ENCODE data around the gene ENHO.

Gene ENHO

GRCh38 chr9:34555936-34556525, 33.2 kb upstream of the ENHO start:
- no peak for DNase-seq (ENCODE audit: low read depth in 2 of 2)

GRCh38 chr9:34555500-34555899, 32.7 kb upstream of the ENHO start:
- DNase-seq (ENCODE audit: low read depth in 2 of 2): no peak

GRCh38 chr9:34555002-34555348, 32.2 kb upstream of the ENHO start:
- DNase-seq (ENCODE audit: low read depth in 2 of 2): no peak

- no peak for DNase-seq (ENCODE audit: low read depth in 2 of 2)
Observed at GRCh38 chr9:34554211-34555001, 31.6 kb upstream of the ENHO start.

GRCh38 chr9:34553511-34554021, 30.8 kb upstream of the ENHO start:
- no peak for DNase-seq (ENCODE audit: low read depth in 2 of 2)

GRCh38 chr9:34552986-34553385, 30.2 kb upstream of the ENHO start:
- DNase-seq (ENCODE audit: low read depth in 2 of 2): no peak

- DNase-seq (ENCODE audit: low read depth in 2 of 2): no peak
Observed at GRCh38 chr9:34552606-34552981, 29.8 kb upstream of the ENHO start.

GRCh38 chr9:34551751-34552605, 29.2 kb upstream of the ENHO start:
- DNase-seq (ENCODE audit: low read depth in 2 of 2): no peak

- no peak for DNase-seq (ENCODE audit: low read depth in 2 of 2)
Observed at GRCh38 chr9:34550681-34551270, 28.0 kb upstream of the ENHO start.

GRCh38 chr9:34550016-34550680, 27.4 kb upstream of the ENHO start:
- DNase-seq (ENCODE audit: low read depth in 2 of 2): no peak

GRCh38 chr9:34549407-34549732, 26.6 kb upstream of the ENHO start:
- DNase-seq (ENCODE audit: low read depth in 2 of 2): no peak

- DNase-seq (ENCODE audit: low read depth in 2 of 2): peak in 1 of 2 experiments; percentile 17
Observed at GRCh38 chr9:34547960-34548611, 25.3 kb upstream of the ENHO start.

- DNase-seq (ENCODE audit: low read depth in 2 of 2): peak; percentile 23 to 51
Observed at GRCh38 chr9:34546834-34547827, 24.3 kb upstream of the ENHO start.

- DNase-seq (ENCODE audit: low read depth in 2 of 2): no peak
Observed at GRCh38 chr9:34546102-34546833, 23.5 kb upstream of the ENHO start.

- DNase-seq (ENCODE audit: low read depth in 2 of 2): no peak
Observed at GRCh38 chr9:34545497-34545896, 22.7 kb upstream of the ENHO start.

GRCh38 chr9:34544035-34544434, 21.2 kb upstream of the ENHO start:
- no peak for DNase-seq (ENCODE audit: low read depth in 2 of 2)

GRCh38 chr9:34541540-34541939, 18.8 kb upstream of the ENHO start:
- DNase-seq (ENCODE audit: low read depth in 2 of 2): no peak

GRCh38 chr9:34540827-34541226, 18.0 kb upstream of the ENHO start:
- DNase-seq (ENCODE audit: low read depth in 2 of 2): no peak

GRCh38 chr9:34536685-34537084, 13.9 kb upstream of the ENHO start:
- no peak for DNase-seq (ENCODE audit: low read depth in 2 of 2)
